VCaP (cell line): ENCODE data around the gene RMDN2.

Experiments used
- H3K27ac ChIP-seq: fragments of 450-650 bp; 2 replicates; pipeline ENCODE4 v1.5.1; 2017
- CTCF ChIP-seq: fragments of 450-650 bp; conservative IDR thresholded peaks from 2 replicates; pipeline ENCODE4 v1.5.1; 2017; ENCODE audit warnings: mild to moderate bottlenecking, moderate library complexity

The RMDN2 gene

DNA sequence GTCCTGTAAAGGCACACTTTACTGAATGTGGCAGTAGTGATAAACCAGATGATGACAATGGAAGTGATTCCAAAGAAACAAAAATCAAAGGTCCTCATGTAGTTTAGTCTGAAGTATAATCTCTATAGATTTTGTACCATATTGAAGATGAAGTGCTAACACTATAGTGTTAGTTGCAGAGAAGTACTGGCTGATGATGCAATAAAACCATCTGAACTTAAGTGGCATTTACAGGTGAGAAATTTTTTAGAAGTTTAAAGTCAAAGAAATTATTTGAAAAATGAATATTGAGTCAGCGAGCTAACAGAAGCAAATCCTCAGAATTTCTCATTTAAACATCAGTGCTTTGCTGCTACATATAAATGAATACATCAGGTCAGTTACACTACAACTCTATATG is 43.1 kb upstream of the RMDN2 start:
- TF ChIP-seq CTCF = no peak
- no peak overlapping the region for H3K27ac ChIP-seq

- no peak for TF ChIP-seq CTCF
- H3K27ac ChIP-seq = no peak overlapping the region
Measured at GRCh38 chr2:37883518-37883917, 41.6 kb upstream of the RMDN2 start.

DNA sequence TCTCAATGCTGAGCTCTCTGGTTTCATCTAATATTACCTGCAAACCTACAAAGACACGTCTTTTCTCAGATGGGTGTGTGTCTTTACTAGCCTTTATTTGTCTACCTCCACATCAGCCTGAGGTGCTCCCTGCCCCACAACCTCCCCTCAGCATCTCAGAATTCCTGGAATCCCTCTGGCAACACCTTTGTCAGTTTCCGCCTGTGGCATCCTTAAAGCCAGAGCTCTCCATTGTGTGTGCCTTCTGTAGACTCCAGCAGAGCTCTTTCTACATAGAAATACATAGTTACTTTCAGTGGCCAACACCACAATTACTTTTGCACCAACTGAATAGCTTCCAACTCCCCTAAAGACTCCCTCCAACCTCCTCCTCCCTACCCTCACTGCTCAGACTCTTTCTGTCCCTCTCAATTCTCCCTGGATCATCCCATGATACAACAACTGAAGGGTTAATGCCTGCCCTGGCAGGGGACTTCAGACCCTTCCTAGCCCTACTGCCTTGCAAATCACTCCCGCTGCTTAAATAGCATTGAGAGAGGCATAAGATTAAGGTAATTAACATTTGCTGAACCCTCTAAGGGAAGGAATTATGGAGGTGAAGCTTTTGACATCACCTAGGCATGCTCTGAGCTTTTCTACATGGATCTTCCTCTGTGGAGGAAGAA is 39.6 kb upstream of the RMDN2 start:
- no peak overlapping the region for H3K27ac ChIP-seq
- no peak for TF ChIP-seq CTCF

DNA sequence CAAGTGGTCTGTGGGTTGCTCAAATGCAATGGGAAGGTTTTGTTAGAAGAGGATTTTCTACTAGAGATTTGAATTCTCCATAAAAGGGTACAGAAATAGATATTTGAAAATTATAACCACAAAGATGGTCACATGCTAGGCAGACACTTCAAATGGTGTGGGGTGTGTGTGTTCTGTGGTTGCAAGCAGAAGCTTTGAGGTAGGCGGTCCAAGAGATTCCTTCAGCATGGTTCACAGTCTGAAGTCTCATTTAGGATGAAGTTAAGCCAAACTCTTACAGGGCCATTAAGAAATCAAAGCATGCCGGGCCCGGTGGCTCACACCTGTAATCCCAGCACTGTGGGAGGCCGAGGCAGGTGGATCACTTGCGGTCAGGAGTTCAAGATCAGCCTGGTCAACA is 38.3 kb upstream of the RMDN2 start:
- H3K27ac ChIP-seq = no peak overlapping the region

GRCh38 chr2:37887286-37887685 is 37.8 kb upstream of the RMDN2 start:
- H3K27ac ChIP-seq = no peak overlapping the region
- no peak for TF ChIP-seq CTCF

More for the DNA sequence above, 38.3 kb upstream of the RMDN2 start:
- TF ChIP-seq CTCF = no peak

- peak; percentile 90 for TF ChIP-seq CTCF
- peak overlapping the region; percentile 20; the same call in 1 of the 2 replicates for H3K27ac ChIP-seq
Measured at GRCh38 chr2:37890893-37891495, 34.1 kb upstream of the RMDN2 start.

DNA sequence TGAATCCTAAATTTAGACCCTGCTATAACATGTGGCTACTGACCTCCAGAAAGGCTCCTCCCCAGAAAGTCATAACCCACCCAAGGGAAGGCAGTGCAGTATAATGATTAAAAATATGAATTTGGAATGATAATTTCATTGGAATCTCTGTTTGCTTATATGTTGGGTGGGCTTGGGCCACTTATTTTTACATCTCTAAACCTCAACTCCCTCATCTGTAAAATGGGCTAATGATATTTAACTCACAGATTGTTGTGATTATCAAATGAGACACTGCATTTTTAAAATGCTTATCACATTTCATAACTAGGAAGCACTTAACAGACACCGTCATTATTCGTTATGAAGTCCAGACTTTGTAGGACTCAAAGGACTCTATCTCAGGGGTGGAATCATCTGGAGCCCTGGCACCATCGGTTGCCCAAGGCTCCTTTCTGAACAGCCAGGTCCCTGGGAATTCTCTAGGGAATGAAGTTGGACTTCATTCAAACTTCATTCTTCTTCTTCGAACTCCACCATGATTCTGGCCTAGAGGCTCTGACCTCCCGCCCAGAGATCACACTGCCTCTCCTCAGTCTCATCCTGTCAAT is 33.1 kb upstream of the RMDN2 start:
- no peak overlapping the region for H3K27ac ChIP-seq
- no peak for TF ChIP-seq CTCF
